K562 (cell line): ENCODE measurements around the gene ATF5. TPM values are rescaled to one million over a fixed set of nuclear protein-coding genes. Genes with fewer than 3 reads are reported as not detected.

Experiments
- BCL6 ChIP-seq: fragments of 250-450 bp; sonication (Bioruptor Pico); IDR thresholded peaks from 2 replicates; pipeline ENCODE4 v1.4.0; 2020
- BRD4 ChIP-seq: fragments of 200-600 bp; sonication (generic); IDR thresholded peaks from 2 replicates; pipeline ENCODE4 v1.6.1; 2017; ENCODE audit warnings: inconsistent platforms
- BRF2 ChIP-seq: IDR thresholded peaks from 3 replicates; pipeline ENCODE4 v1.6.1; 2011; ENCODE audit warnings: borderline replicate concordance, mild to moderate bottlenecking; ENCODE audit not compliant: insufficient read length, insufficient read depth
- CBFB ChIP-seq: sonication (generic); formaldehyde crosslinking; IDR thresholded peaks from 2 replicates; pipeline ENCODE4 v1.4.0; 2020; ENCODE audit warnings: mild to moderate bottlenecking, missing genetic modification reagents
- E2F4 ChIP-seq: sonication (generic); formaldehyde crosslinking; IDR thresholded peaks from 2 replicates; pipeline ENCODE4 v1.8.0; 2022; ENCODE audit warnings: mild to moderate bottlenecking, low read depth, missing genetic modification reagents
- ESRRA ChIP-seq: fragments of 450-650 bp; IDR thresholded peaks from 2 replicates; pipeline ENCODE4 v1.6.1; 2014; ENCODE audit warnings: low read depth, mild to moderate bottlenecking, moderate library complexity, borderline replicate concordance
- FOXK1 ChIP-seq: sonication (generic); formaldehyde crosslinking; IDR thresholded peaks from 2 replicates; pipeline ENCODE4 v1.8.0; 2022; ENCODE audit warnings: missing genetic modification reagents, mild to moderate bottlenecking, borderline replicate concordance
- HNRNPK ChIP-seq: fragments of 200-400 bp; formaldehyde crosslinking; IDR thresholded peaks from one replicate; pipeline ENCODE4 v1.6.1; 2018; ENCODE audit warnings: mild to moderate bottlenecking, low read depth, low read length; ENCODE audit not compliant: poor library complexity, severe bottlenecking
- KDM5B ChIP-seq: fragments of 200-600 bp; sonication (generic); IDR thresholded peaks from 2 replicates; pipeline ENCODE4 v1.6.1; 2012; ENCODE audit warnings: low read depth, mild to moderate bottlenecking, moderate library complexity, low read length, control low read depth, inconsistent platforms; ENCODE audit not compliant: insufficient replicate concordance
- MED1 ChIP-seq: sonication (generic); formaldehyde crosslinking; IDR thresholded peaks from 2 replicates; pipeline ENCODE4 v1.8.1; 2023; ENCODE audit warnings: missing genetic modification reagents, borderline replicate concordance
- MIER1 ChIP-seq: fragments of 450-650 bp; IDR thresholded peaks from 2 replicates; pipeline ENCODE4 v1.6.1; 2016; ENCODE audit warnings: antibody characterized with exemption, mild to moderate bottlenecking, low read depth
- POLR2AphosphoS5 ChIP-seq: IDR thresholded peaks from 2 replicates; pipeline ENCODE4 v1.6.1; 2011; ENCODE audit warnings: mild to moderate bottlenecking, low read depth, low read length, moderate library complexity; ENCODE audit not compliant: control insufficient read depth, insufficient read depth
- SMAD1 ChIP-seq: fragments of 150-350 bp; IDR thresholded peaks from 2 replicates; pipeline ENCODE4 v1.6.1; 2014; ENCODE audit warnings: low read length, low read depth; ENCODE audit not compliant: partially characterized antibody
- SMAD3 ChIP-seq: fragments of 450-650 bp; formaldehyde crosslinking; conservative IDR thresholded peaks from 2 replicates; pipeline ENCODE4 v1.4.0; 2020; ENCODE audit warnings: mild to moderate bottlenecking
- TEAD1 ChIP-seq, 2 experiments: fragments of 450-650 bp in 1 of 2; sonication (generic) in 1 of 2; formaldehyde crosslinking; IDR thresholded peaks; 2 replicates each; pipeline versions ENCODE4 v1.4.0 to v1.8.0; 2020 to 2022; ENCODE audit warnings: mild to moderate bottlenecking in 2 of 2, missing genetic modification reagents in 1 of 2
- TEAD4 ChIP-seq, 2 experiments: sonication (generic) in 1 of 2; formaldehyde crosslinking in 1 of 2; IDR thresholded peaks; 2 replicates each; pipeline versions ENCODE4 v1.6.1 to v1.8.0; 2012 to 2022; ENCODE audit warnings: borderline replicate concordance in 1 of 2, inconsistent platforms in 1 of 2, low read length in 1 of 2, mild to moderate bottlenecking in 1 of 2, missing genetic modification reagents in 1 of 2
- VEZF1 ChIP-seq: fragments of 200-800 bp; sonication (Bioruptor generic); IDR thresholded peaks from 2 replicates; pipeline ENCODE4 v1.6.1; 2017; ENCODE audit warnings: missing genetic modification characterization, missing compliant biosample characterization
- ZBTB1 ChIP-seq: sonication (generic); formaldehyde crosslinking; IDR thresholded peaks from 2 replicates; pipeline ENCODE4 v1.8.1; 2023; ENCODE audit warnings: missing genetic modification reagents, low read depth, mild to moderate bottlenecking, borderline replicate concordance
- ZFP1 ChIP-seq: fragments of 450-650 bp; formaldehyde crosslinking; IDR thresholded peaks from 2 replicates; pipeline ENCODE4 v1.4.0; 2020; ENCODE audit warnings: mild to moderate bottlenecking, mixed read lengths
- ZNF12 ChIP-seq: sonication (generic); formaldehyde crosslinking; IDR thresholded peaks from 2 replicates; pipeline ENCODE4 v1.4.0; 2020; ENCODE audit warnings: mild to moderate bottlenecking, missing genetic modification reagents
- ZNF121 ChIP-seq: sonication (generic); formaldehyde crosslinking; conservative IDR thresholded peaks from 2 replicates; pipeline ENCODE4 v1.8.0; 2022; ENCODE audit warnings: missing genetic modification reagents
- ZNF165 ChIP-seq: fragments of 250-450 bp; sonication (Bioruptor Pico); IDR thresholded peaks from 2 replicates; pipeline ENCODE4 v1.4.0; 2020; ENCODE audit warnings: borderline replicate concordance
- ZNF197 ChIP-seq: fragments of 200-800 bp; sonication (Bioruptor generic); IDR thresholded peaks from 2 replicates; pipeline ENCODE4 v1.6.1; 2016; ENCODE audit warnings: low read depth, missing genetic modification characterization, missing compliant biosample characterization
- ZNF431 ChIP-seq: sonication (generic); formaldehyde crosslinking; IDR thresholded peaks from 2 replicates; pipeline ENCODE4 v1.8.0; 2022; ENCODE audit warnings: mild to moderate bottlenecking, missing genetic modification reagents
- polyA plus RNA-seq, 8 experiments: library from polyadenylated mRNA; depleted of rRNA in 4 of 8; stranded (reverse) in 5 of 8; unstranded in 3 of 8; fragments of >200 nt; fragmentation: Nextera tagmentation in 2 of 8; fragmentation: Illumina TruSeq in 1 of 8; extraction: Ambion mirVana in 2 of 8; extraction: Trizol in 1 of 8; gene quantifications; 2 replicates each; pipeline versions ENCODE4 v1.2.1 to v1.2.3, GENCODE V29; 2011 to 2014; ENCODE audit warnings: inconsistent platforms in 1 of 8, missing spikeins in 1 of 8
- total RNA-seq, 7 experiments: library from RNA; depleted of rRNA in 6 of 7; stranded (reverse); fragments of >200 nt in 6 of 7; fragmentation: Illumina TruSeq in 2 of 7; extraction: Trizol in 2 of 7; gene quantifications; 2 replicates each; pipeline versions ENCODE4 v1.2.1 to v1.2.3, GENCODE V29; 2011 to 2021; ENCODE audit warnings: low replicate concordance in 1 of 7

ATF5 gene
- total and polyA plus RNA-seq, 9 of the 15 experiments (the other 6 are each of a cell fraction or from before 2014, with no cell fraction given): 3.0 to 57.6 (median 11.1) TPM

DNA sequence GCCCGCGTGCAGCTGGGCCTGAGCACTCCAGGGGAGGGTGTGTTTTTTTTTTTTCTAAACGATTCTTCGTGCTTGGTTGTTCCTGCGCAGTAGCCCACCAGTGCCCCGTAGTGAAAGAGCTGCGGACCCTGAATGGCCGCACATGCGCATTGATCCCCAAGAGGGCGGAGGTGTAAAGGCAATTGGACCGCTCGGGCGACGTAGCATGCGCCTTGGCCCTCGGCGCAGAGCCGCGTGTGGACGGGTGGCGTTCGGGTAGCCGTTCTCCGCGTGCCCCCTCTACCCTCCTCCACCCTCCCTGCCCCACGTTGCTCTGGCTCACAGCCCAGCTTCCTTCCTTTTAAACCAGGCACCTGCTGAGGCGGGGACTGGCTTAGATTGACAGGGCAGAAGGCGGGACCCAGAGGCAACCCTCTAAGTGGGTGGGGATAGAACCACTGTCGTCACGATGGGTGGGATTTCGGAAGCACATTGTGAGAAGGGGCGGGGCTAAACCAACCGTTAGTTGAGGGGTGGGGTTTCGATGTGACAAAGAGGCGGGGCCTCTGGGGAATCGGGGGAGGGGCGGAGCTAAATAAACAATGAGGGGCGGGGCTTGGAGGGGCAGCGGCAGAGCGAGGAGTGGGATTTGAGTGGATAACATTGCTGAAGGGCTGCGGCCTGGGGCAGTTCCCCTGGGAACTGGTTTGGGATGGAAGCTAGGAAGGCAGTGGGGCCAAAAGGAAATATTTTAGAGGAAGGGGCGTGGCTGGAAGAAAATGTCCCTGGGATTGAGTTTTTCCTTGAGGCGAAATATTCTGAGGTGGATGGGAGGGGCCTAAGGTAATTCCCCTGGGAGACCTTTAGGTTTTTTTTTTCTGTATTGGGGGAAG lies 842 bp downstream of the ATF5 start (continued):
- TF ChIP-seq VEZF1 (CRISPR knock-in tag) (peak; percentile 74), E2F4 (CRISPR knock-in tag) (0 out of 2 replicates have a peak, but pooled peaks have one; percentile 55), ZNF121 (CRISPR knock-in tag) (no peak), SMAD3 (CRISPR knock-in tag) (peak; percentile 88; the same call in 1 of the 2 replicates), SMAD1 (no peak), KDM5B (peak; percentile 91), HNRNPK (no peak), ESRRA (no peak), TEAD4 (IDR thresholded peaks at IDR 0.05; ENCODE audit: low read length) (peak; percentile 6; the same call in 1 of the 2 replicates), TEAD4 (CRISPR knock-in tag; IDR thresholded peaks at IDR 0.05; ENCODE audit: borderline replicate concordance) (no peak), ZNF197 (CRISPR knock-in tag) (no peak), MED1 (no peak), ZNF431 (CRISPR knock-in tag) (no peak), BCL6 (CRISPR knock-in tag) (no peak), ZNF165 (CRISPR knock-in tag) (no peak), BRF2 (no peak), CBFB (CRISPR knock-in tag) (no peak), ZFP1 (CRISPR knock-in tag) (no peak), POLR2AphosphoS5 (peak; percentile 78; the same call in 1 of the 2 replicates), ZNF12 (CRISPR knock-in tag) (peak; percentile 61; the same call in 1 of the 2 replicates), FOXK1 (no peak), ZBTB1 (no peak), TEAD1 (CRISPR knock-in tag; IDR thresholded peaks at IDR 0.05) (peak in 1 of 2 experiments; percentile 67; a peak in 2 of 4 replicates), MIER1 (no peak), BRD4 (peak; percentile 67; the same call in 1 of the 2 replicates)
